Nephron progenitor cell (in vitro differentiated cells): ENCODE measurements around the gene NKD1.

Experiments used
- DNase-seq: peaks from one replicate; pipeline ENCODE4 v3.0.0; 2021
- H3K27ac Mint-ChIP-seq: 2 replicates; pipeline ENCODE4 v1.8.0; 2021; ENCODE audit warnings: mild to moderate bottlenecking, moderate library complexity, mixed read lengths
- H3K27me3 Mint-ChIP-seq: 2 replicates; pipeline ENCODE4 v1.8.0; 2021; ENCODE audit warnings: mild to moderate bottlenecking, low read depth, mixed read lengths; ENCODE audit not compliant: poor library complexity
- H3K36me3 Mint-ChIP-seq: 2 replicates; pipeline ENCODE4 v1.8.0; 2021; ENCODE audit warnings: low read depth, mixed read lengths
- H3K4me1 Mint-ChIP-seq: 2 replicates; pipeline ENCODE4 v1.8.0; 2021; ENCODE audit warnings: mixed read lengths
- H3K4me3 Mint-ChIP-seq: 2 replicates; pipeline ENCODE4 v1.8.0; 2021; ENCODE audit warnings: mild to moderate bottlenecking, moderate library complexity, mixed read lengths
- H3K9me3 Mint-ChIP-seq: 2 replicates; pipeline ENCODE4 v1.8.0; 2021; ENCODE audit warnings: mild to moderate bottlenecking, moderate library complexity, mixed read lengths
- TF ChIP-seq, protein P1 (sequence below): fragments of 200-600 bp; sonication (generic); IDR thresholded peaks from 2 replicates; pipeline ENCODE4 v1.5.0; 2021; ENCODE audit warnings: antibody characterized with exemption

Gene NKD1

GRCh38 chr16:50634947-50635346 is 86.8 kb downstream of the NKD1 start:
- Mint-ChIP-seq H3K4me1 (peaks cover 62% of the 10 kb centered on the region), H3K9me3 (no peaks in the 10 kb centered on the region), H3K27me3 (peaks cover 5% of the 10 kb centered on the region), H3K36me3 (peaks cover 26% of the 10 kb centered on the region), H3K4me3 (no peak overlapping the region), H3K27ac (peak overlapping the region; percentile 94)
- TF ChIP-seq, protein P1, sequence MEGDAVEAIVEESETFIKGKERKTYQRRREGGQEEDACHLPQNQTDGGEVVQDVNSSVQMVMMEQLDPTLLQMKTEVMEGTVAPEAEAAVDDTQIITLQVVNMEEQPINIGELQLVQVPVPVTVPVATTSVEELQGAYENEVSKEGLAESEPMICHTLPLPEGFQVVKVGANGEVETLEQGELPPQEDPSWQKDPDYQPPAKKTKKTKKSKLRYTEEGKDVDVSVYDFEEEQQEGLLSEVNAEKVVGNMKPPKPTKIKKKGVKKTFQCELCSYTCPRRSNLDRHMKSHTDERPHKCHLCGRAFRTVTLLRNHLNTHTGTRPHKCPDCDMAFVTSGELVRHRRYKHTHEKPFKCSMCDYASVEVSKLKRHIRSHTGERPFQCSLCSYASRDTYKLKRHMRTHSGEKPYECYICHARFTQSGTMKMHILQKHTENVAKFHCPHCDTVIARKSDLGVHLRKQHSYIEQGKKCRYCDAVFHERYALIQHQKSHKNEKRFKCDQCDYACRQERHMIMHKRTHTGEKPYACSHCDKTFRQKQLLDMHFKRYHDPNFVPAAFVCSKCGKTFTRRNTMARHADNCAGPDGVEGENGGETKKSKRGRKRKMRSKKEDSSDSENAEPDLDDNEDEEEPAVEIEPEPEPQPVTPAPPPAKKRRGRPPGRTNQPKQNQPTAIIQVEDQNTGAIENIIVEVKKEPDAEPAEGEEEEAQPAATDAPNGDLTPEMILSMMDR: no peak
- no peak for DNase-seq

DNA sequence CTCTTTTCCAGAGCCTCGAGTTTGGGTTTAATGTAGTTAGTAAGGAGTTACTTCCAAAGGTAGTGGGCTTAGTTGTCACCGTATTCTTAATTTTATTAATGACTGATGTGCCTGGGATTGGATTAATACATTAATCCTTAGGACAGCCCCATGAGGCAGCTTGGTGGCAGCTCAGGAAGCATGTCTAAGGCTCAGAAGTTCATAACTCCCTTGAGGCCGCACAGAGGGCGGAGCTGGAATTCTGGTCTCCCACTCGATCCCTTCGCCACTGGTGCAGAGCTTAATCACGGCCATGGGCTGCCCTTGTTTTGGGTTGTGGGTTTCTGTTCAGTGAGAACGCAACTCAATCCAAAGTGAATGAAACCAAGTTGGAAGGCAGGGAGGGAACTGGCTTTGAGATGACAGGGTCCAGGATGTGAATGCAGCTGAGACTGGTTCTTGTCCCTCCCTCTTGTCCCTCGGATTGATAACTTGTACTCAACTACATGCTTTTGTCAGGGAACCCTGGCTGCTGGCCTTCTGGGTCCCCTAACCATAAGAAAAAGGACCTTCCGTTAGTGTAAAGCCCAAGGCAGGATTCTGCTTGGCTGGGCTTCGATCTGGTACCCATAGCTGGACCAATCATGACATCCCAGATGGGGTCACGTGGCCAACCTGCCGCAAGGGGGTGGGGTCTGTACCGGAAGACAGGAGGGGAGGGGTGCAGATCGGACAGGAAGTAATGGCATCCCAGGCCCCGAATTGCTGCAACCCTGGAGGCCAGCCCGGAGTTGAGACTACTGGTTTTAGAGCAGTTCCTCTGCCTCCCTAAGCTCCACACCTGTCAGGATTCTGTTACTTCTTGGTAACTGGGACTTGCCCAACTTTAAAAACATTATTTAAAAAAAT is 87.6 kb downstream of the NKD1 start:
- H3K4me3 Mint-ChIP-seq: no peak overlapping the region
- DNase-seq: no peak
- H3K9me3 Mint-ChIP-seq: no peaks in the 10 kb centered on the region
- peaks cover 70% of the 10 kb centered on the region for H3K4me1 Mint-ChIP-seq
- TF ChIP-seq, protein P1: no peak
- peaks cover 25% of the 10 kb centered on the region for H3K36me3 Mint-ChIP-seq
- H3K27me3 Mint-ChIP-seq: peaks cover 5% of the 10 kb centered on the region
- peak overlapping the region; percentile 94 for H3K27ac Mint-ChIP-seq

DNA sequence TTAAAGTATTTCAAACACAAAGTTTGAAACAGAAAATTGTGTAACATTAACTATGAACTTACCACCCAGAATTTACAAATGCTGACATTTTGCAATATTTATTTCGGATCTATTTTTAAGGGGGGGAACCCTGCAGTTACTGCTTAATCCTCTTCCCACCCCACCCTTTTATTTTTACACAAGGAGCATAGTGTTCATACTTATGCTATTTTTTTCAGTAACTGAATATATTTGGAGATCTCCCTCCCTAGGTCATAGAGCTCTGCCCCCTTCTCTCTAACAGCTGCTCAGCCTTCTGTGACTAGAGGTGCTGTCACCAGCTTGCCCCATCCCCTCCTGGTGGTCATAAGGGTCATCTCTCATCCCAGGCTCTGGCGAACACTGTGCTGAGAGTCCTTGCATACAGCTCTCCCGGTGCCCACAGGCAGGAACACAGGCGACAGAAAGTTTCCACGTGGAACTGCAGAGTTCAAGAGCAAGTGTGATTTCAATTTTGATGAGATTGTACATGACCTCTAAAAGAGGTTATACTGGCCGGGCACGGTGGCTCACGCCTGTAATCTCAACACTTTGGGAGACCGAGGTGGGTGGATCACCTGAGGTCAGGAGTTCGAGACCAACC is 88.7 kb downstream of the NKD1 start:
- TF ChIP-seq, protein P1: no peak
- Mint-ChIP-seq H3K9me3 (no peaks in the 10 kb centered on the region), H3K4me3 (no peak overlapping the region), H3K27ac (no peak overlapping the region), H3K36me3 (peaks cover 19% of the 10 kb centered on the region), H3K4me1 (peaks cover 65% of the 10 kb centered on the region), H3K27me3 (peaks cover 5% of the 10 kb centered on the region)
- DNase-seq: no peak

DNA sequence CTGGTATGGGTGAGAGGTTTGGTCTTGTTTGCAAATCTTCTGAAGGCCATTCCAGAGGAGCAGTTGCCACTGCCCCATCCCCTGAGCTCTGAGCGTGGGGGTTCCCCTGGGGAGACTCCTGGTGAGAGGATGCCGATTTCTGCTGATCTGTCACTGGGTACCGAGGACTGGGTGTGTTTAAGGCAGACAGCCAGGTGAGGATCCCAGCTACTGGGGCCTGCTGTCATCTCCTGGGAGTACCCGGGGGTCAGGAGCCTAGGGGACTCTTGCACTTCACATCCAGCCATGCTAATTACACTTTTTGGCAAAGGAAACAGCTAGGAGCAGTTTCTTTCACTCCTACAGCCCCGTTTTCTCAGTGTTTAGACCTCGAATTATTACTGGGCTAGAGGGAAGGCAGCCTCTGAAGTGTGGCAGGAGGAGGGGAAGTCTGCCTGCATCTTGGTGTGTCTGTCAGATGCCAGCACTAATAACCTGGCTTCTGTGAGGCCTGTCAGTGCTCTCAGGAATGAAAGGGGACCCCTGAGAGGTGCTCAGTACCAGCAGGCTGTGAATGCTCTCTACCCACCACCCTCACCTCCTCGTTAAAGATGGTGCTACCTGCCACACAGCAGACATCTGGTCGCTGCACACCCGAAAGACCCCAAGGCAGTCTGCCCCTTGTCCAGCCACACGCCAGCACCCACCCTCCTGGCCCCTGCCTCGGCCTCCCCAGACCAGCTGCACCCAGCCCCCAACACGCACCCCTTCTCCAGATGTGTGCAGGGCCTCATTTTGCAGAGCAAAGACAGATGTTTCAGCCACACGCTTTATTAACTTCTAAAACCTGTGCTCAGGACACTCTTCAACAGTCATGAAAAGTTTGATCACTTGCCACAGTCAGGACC is 89.8 kb downstream of the NKD1 start:
- peaks cover 65% of the 10 kb centered on the region for H3K4me1 Mint-ChIP-seq
- H3K4me3 Mint-ChIP-seq: no peak overlapping the region
- peak overlapping the region; percentile 39 for H3K27ac Mint-ChIP-seq
- H3K27me3 Mint-ChIP-seq: peaks cover 5% of the 10 kb centered on the region
- peaks cover 8% of the 10 kb centered on the region for H3K36me3 Mint-ChIP-seq
- TF ChIP-seq, protein P1: no peak
- no peaks in the 10 kb centered on the region for H3K9me3 Mint-ChIP-seq
- no peak for DNase-seq

DNA sequence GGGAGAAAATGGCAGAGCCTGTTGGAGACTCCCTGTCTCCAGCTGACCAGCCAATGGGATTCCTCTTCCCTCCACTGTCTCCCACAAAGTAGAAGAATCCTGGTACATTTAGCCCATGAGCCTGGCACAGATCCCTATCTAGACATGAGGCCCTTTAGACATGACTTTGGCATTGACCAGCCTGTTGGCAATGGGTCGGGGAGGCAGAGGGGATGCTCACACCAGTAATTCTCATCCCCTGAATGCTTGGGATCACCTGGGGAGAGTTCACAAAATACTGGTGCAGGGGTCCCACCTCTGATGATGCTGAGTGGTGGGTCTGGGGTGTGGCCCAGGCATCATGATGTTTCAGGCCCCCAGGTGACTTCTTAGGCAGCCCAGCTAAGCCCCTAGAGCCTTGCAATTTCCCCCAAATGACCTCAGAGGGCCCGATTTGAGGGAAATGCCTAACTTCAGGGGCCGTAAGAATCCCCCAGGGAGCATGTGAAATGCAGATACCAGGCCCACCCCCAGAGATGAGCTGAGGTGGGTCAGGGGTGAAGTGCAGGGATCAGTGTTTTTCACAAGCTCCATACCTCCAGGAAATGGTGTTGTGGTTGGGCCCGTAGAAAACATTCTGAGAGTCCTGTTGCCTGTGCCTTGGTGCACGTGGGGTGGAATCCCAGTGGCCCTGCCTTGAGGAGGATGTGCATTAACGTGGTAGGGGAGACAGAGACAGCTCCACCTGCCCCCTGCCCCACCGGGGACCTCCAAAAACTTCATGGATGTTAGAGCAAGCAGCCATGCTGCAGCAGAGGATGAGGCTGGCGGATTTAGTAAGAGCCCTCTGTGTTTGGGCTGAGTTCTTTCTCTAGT is 90.8 kb downstream of the NKD1 start:
- Mint-ChIP-seq H3K27me3 (peaks cover 5% of the 10 kb centered on the region), H3K4me1 (peaks cover 64% of the 10 kb centered on the region), H3K9me3 (no peaks in the 10 kb centered on the region), H3K4me3 (no peak overlapping the region), H3K36me3 (peaks cover 14% of the 10 kb centered on the region), H3K27ac (peak overlapping the region; percentile 57)
- no peak for DNase-seq
- TF ChIP-seq, protein P1: no peak
